Hepatocyte (in vitro differentiated cells): ENCODE measurements around the gene PEX26. TPM values are rescaled to one million over a fixed set of nuclear protein-coding genes. Genes with fewer than 3 reads are reported as not detected.

Experiments used
- DNase-seq: peaks from one replicate; pipeline ENCODE4 v3.0.0-alpha.2; 2016; ENCODE audit warnings: low spot score
- H2AFZ ChIP-seq: fragments of 200-600 bp; sonication (generic); 2 replicates; pipeline ENCODE4 v1.6.0; 2016; ENCODE audit warnings: antibody characterized with exemption, mild to moderate bottlenecking
- H3K27ac ChIP-seq: fragments of 200-600 bp; sonication (generic); 2 replicates; pipeline ENCODE4 v1.5.1; 2016; ENCODE audit warnings: mild to moderate bottlenecking
- H3K27me3 ChIP-seq: fragments of 200-600 bp; sonication (generic); 2 replicates; pipeline ENCODE4 v1.6.1; 2016
- H3K36me3 ChIP-seq: fragments of 200-600 bp; sonication (generic); replicated peaks from 2 replicates; pipeline ENCODE4 v1.5.1; 2016; ENCODE audit warnings: low read depth; ENCODE audit not compliant: insufficient read depth
- H3K4me1 ChIP-seq: fragments of 200-600 bp; sonication (generic); 2 replicates; pipeline ENCODE4 v1.5.1; 2016; ENCODE audit warnings: mild to moderate bottlenecking, moderate library complexity; ENCODE audit not compliant: insufficient read depth
- H3K4me2 ChIP-seq: fragments of 200-600 bp; sonication (generic); 2 replicates; pipeline ENCODE4 v1.6.0; 2016
- H3K4me3 ChIP-seq: fragments of 200-600 bp; sonication (generic); 2 replicates; pipeline ENCODE4 v1.5.1; 2016; ENCODE audit warnings: mild to moderate bottlenecking
- H3K79me2 ChIP-seq: fragments of 200-600 bp; sonication (generic); 2 replicates; pipeline ENCODE4 v1.6.0; 2017; ENCODE audit warnings: mild to moderate bottlenecking
- H3K9me2 ChIP-seq: fragments of 200-600 bp; sonication (generic); replicated peaks from 2 replicates; pipeline ENCODE4 v1.6.0; 2017; ENCODE audit warnings: mild to moderate bottlenecking; ENCODE audit not compliant: insufficient read depth
- H3K9me3 ChIP-seq: fragments of 200-600 bp; sonication (generic); 2 replicates; pipeline ENCODE4 v1.5.1; 2016; ENCODE audit warnings: low read depth, mild to moderate bottlenecking
- H4K20me1 ChIP-seq: fragments of 200-600 bp; sonication (generic); 2 replicates; pipeline ENCODE4 v1.6.0; 2016; ENCODE audit warnings: mild to moderate bottlenecking; ENCODE audit not compliant: insufficient read depth, poor library complexity, severe bottlenecking
- CTCF ChIP-seq: fragments of 200-600 bp; sonication (generic); IDR thresholded peaks from 2 replicates; pipeline ENCODE4 v1.5.1; 2016; ENCODE audit warnings: antibody characterized with exemption, mild to moderate bottlenecking; ENCODE audit not compliant: poor library complexity
- EZH2 ChIP-seq: fragments of 200-600 bp; sonication (generic); IDR thresholded peaks from 2 replicates; pipeline ENCODE4 v1.6.1; 2016; ENCODE audit warnings: antibody characterized with exemption, mild to moderate bottlenecking, borderline replicate concordance
- EZH2phosphoT487 ChIP-seq: fragments of 200-600 bp; sonication (generic); IDR thresholded peaks from one replicate; pipeline ENCODE4 v1.6.1; 2018; ENCODE audit warnings: antibody characterized with exemption, mild to moderate bottlenecking, low read depth, moderate library complexity; ENCODE audit not compliant: unreplicated experiment, severe bottlenecking
- WGBS: methylation state at CpG from one replicate; pipeline ENCODE4 v1.1.6; 2016; ENCODE audit warnings: low lambda C conversion rate; ENCODE audit errors: missing lambda C conversion rate; 5-methylcytosine and 5-hydroxymethylcytosine counted together
- polyA plus RNA-seq: library from polyadenylated mRNA; unstranded; fragments of >200 nt; fragmentation: Nextera tagmentation; extraction: Ambion mirVana; gene quantifications from 2 replicates; pipeline ENCODE4 v1.2.1, GENCODE V29; 2016
- total RNA-seq: library from RNA; depleted of rRNA; stranded (reverse); fragments of >200 nt; gene quantifications from 2 replicates; pipeline ENCODE4 v1.2.3, GENCODE V29; 2014

Gene PEX26
- total RNA-seq (27.6 and 30.9 TPM in 2 replicates), polyA plus RNA-seq (3.7 and 5.4 TPM in 2 replicates)

GRCh38 chr22:18077639-18078328 lies at the start of gene PEX26:
Gene PEX26 (plus strand): TSS chr22:18077990. CDS start chr22:18078377, 387 bp downstream.
- Histone ChIP-seq H3K4me1 (peaks cover 21% of the 10 kb centered on the region), H3K27ac (peak within 1 kb of the TSS; percentile 87), H2AFZ (peak within 1 kb of the TSS; percentile 70), H4K20me1 (no peaks in the 10 kb centered on the region), H3K36me3 (no peaks in the 10 kb centered on the region), H3K9me3 (no peaks in the 10 kb centered on the region), H3K4me2 (peak within 1 kb of the TSS; percentile 95), H3K9me2 (no peaks in the 10 kb centered on the region), H3K4me3 (peak within 1 kb of the TSS; percentile 69), H3K79me2 (peaks cover 53% of the 10 kb centered on the region), H3K27me3 (no peaks in the 10 kb centered on the region)
- peak; percentile 97 for DNase-seq
- TF ChIP-seq EZH2 (no peak), CTCF (no peak), EZH2phosphoT487 (no peak)
- whole genome bisulfite sequencing, result under 1% methylated on average over 49 of the region's 50 CpGs

- Histone ChIP-seq H2AFZ (no peak overlapping the region), H3K4me3 (no peak overlapping the region), H3K4me1 (peaks cover 16% of the 10 kb centered on the region), H3K9me3 (no peaks in the 10 kb centered on the region), H3K9me2 (no peaks in the 10 kb centered on the region), H3K36me3 (no peaks in the 10 kb centered on the region), H3K79me2 (no peaks in the 10 kb centered on the region), H3K4me2 (no peak overlapping the region), H3K27me3 (peaks cover 5% of the 10 kb centered on the region), H3K27ac (no peak overlapping the region), H4K20me1 (no peaks in the 10 kb centered on the region)
- no peak for DNase-seq
- 67% methylated on average over 3 of the region's 3 CpGs for WGBS
- TF ChIP-seq CTCF (no peak), EZH2phosphoT487 (no peak), EZH2 (no peak)
These were observed 48.8 kb upstream of the PEX26 start for GRCh38 chr22:18028817-18029527.

- WGBS, result 89% methylated on average over 2 of the region's 2 CpGs
- H2AFZ ChIP-seq, result no peak overlapping the region
- DNase-seq, result no peak
- H3K36me3 ChIP-seq, result no peaks in the 10 kb centered on the region
- H3K4me3 ChIP-seq, result no peak overlapping the region
- no peaks in the 10 kb centered on the region for H4K20me1 ChIP-seq
- no peaks in the 10 kb centered on the region for H3K79me2 ChIP-seq
- TF ChIP-seq EZH2phosphoT487, result no peak
- TF ChIP-seq CTCF, result no peak
- TF ChIP-seq EZH2, result no peak
- peaks cover 5% of the 10 kb centered on the region for H3K27me3 ChIP-seq
- peaks cover 11% of the 10 kb centered on the region for H3K4me1 ChIP-seq
- no peaks in the 10 kb centered on the region for H3K9me3 ChIP-seq
- no peak overlapping the region for H3K27ac ChIP-seq
- H3K4me2 ChIP-seq, result no peak overlapping the region
- no peaks in the 10 kb centered on the region for H3K9me2 ChIP-seq
These were observed 48.0 kb upstream of the PEX26 start for GRCh38 chr22:18029686-18030267.
